ENCODE measurements around the gene SMYD3.
"Not testable (repeated sequence)": the region's sequence is repeated elsewhere in the genome, so short reads cannot be mapped to it uniquely, and the experiment has no call there.

Gene SMYD3

GRCh38 chr1:246051909-246052518, 455.1 kb downstream of the SMYD3 start:
- no peak for DNase-seq

DNA sequence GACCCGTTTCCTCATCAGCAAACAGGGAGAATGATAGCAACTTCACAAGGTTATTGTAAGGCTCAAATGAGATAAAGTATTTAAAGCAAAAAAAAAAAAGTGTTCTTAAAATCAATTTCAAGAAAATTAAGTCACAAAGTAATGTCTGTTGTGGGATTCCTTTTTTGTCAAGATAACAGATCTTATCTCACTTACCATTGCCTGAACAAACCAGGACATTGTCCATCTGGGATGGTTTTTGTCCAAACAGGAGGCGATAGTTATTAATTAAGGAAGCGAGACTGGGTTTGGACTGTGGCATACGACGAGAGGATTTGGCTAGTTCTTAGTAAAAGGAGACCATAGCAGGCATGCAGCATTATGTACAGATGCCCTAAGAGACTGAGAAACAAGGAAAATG, 458.4 kb downstream of the SMYD3 start:
- DNase-seq, result no peak

DNA sequence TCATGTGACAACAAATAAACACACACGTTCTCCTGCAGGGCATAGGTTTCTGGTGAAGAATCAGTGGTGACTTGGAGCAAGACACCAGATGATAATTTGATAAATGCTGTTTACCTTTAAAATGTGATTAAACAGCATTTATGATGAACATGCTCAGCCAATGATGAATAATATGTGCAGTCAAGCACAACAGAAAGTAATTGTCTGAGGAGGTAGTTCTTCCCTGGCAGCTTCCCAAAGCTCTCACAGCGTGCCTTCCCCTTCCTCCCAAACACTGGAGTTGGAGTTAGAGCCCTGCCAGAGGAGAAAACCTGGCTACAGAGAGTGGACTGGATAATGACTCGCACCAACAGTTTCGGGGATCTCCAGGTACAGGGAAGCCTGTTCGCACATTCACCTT, 463.5 kb downstream of the SMYD3 start:
- no peak for DNase-seq

DNA sequence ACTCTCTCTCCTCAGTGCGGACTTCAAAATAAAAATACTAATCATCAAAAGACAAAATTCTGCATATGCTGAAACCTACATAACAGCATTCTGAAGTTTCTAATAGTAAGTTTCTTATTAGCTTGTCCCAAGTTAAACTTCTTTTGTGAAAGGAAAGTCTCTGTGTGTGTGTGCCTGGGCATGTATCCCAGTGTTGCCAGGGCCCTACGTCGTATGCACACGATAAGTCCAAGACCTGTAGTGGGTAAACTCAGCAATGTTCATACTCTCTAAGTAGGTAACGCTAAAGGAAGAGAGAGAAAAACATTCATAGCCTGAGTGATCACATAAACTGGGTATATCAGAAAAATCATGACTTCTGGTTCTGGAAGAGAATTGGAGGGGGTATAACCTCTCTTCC, 465.7 kb downstream of the SMYD3 start:
- DNase-seq, result no peak

GRCh38 chr1:246040200-246040890, 466.7 kb downstream of the SMYD3 start:
- DNase-seq, result no peak

- no peak for DNase-seq
These were observed 467.5 kb downstream of the SMYD3 start for GRCh38 chr1:246039584-246039983.

GRCh38 chr1:246037832-246038231, 469.2 kb downstream of the SMYD3 start:
- DNase-seq, result no peak

DNA sequence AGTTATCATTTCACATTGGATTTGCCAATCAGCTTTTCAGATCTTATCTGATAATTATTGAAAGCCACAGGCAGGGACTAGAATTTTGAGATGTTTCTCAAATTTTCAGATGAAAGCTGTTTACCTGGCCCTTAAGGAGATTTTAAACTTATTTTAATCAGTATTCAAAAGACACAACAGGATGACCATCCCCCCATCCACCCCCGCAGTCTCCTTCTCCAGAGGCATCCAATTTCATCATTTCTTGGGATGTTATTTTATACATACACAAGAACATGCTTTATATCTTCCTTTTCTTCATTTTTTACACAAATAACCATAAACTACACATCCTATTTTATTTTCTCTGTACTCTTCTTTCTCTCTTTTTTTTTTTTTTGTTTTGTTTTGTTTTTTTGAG, 470.9 kb downstream of the SMYD3 start:
- no peak for DNase-seq

- no peak for DNase-seq
These were observed 472.0 kb downstream of the SMYD3 start for GRCh38 chr1:246035060-246035541.

DNA sequence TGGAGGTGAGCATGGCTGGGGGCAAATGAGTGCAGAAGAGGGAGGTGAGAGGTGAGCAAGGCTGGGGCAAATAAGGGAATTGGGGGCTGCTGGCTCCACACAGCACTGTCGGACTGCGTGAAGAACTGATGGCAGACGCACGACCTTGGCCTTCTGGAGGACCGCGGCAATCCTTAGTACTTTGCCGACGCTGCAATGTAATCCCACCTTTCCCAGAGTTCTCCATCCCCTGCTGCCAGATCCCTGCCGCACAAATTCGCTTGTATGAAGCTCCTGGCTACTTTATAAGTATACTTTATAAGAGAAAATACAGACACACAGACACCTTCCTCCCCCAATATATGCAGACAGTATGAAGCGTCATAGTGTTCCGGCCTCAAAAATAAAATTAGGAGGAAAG, 472.4 kb downstream of the SMYD3 start:
- no peak for DNase-seq

- DNase-seq, result no peak
These were observed 474.1 kb downstream of the SMYD3 start for GRCh38 chr1:246032984-246033383.

DNA sequence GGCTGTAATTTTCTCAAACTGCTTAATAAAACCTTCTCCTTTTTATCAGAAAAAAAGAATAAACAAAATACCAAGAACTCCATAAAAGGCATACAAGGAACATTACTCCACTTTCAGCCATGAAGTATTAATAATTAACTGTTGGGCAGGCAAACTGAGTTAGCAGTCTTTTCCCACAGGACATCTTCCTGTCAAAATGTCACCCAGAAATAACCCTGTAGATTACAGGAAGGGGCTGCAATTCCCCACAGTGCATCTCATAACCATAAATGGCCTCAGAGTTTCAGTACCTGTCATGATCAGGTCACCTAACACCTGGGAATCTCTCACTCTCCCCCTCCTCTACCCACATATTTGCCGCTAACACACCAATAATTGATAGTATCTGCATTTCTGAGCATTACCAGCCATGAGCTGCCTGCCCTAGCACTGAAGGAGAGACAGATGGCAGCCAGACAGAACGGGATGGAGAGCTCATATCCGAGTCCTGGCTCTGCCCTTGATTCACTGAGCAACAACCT, 475.0 kb downstream of the SMYD3 start:
- DNase-seq, result peak in 1 of 2 experiments; percentile 45

- no peak for DNase-seq
These were observed 477.5 kb downstream of the SMYD3 start for GRCh38 chr1:246029616-246030015.

- DNase-seq, result not testable (repeated sequence)
These were observed 483.0 kb downstream of the SMYD3 start for GRCh38 chr1:246024118-246024517.

DNA sequence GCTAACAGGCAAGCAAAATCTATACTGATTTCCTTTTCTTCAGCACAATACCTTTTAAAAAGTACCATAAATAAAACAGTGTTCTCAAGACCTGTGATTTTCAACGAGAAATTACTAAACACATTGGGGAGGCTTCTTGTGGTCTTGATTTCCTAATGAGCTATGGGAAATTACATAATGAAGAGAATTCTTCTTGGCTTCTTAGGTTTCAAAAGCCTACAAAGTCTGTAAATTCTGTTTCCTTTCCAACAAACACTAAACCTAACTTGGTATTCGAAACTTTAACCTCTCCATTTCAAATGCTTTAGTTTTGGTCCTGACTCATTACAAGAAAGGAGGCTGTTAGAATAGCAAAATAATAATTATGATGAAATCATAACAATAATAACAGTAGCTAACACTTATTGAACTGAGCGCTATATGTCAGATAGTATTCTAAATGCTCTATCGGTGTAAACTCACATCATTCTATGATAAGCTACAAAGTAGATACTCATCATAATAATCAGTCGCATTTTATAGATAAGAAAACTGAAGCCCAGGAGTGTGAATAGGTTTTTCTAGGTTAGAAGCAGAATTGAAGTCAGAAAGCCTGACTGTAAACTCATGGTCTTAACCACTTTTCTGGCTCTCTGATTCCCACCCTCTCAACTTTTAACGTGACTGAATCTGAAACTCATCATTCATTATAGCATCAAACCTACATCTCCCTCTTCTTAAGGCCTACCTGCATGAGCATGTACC, 486.7 kb downstream of the SMYD3 start:
- no peak for DNase-seq

- no peak for DNase-seq
These were observed 488.9 kb downstream of the SMYD3 start for GRCh38 chr1:246018146-246018545.

DNA sequence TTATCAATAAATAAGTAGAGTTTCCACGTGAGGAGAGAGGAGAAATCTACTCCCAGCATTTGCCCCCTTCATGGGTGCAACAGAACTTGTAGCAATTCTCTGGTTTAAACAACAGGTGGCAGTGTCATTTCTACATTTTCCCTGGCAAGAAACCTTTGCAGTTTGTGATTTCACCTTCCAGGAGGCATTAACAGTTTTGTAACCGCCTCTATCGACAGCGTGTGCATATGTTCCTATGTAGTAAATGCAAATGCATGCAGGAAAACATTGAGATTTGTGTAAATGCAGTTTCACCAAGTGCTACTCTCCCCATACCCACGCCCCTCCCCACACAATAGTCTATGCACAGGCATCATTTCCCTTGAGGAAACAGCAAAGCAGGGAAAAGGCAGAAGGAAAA, 494.7 kb downstream of the SMYD3 start:
- DNase-seq, result peak in 1 of 2 experiments; percentile 30

DNA sequence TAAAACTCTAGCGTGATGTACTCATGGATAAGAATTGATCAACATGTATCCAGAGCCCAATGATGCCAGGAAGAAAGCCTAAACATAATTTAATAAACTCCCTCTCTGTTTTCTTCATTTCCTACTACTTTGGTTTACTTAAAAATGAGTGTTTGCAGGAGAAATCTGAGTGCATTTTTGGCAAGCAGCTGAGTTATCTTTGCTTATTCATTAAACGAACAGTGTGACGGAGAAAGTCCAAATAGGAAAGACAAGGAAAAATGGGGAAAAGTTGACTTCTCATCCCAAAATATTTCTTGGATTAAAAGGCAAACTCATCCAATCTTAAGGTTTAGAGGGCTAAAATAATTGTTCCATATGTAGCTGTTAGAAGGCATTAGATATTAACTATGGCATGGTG, 496.7 kb downstream of the SMYD3 start:
- no peak for DNase-seq

GRCh38 chr1:246008363-246008831, 498.7 kb downstream of the SMYD3 start:
- no peak for DNase-seq

- DNase-seq, result no peak
These were observed 502.0 kb downstream of the SMYD3 start for GRCh38 chr1:246005067-246005466.

DNA sequence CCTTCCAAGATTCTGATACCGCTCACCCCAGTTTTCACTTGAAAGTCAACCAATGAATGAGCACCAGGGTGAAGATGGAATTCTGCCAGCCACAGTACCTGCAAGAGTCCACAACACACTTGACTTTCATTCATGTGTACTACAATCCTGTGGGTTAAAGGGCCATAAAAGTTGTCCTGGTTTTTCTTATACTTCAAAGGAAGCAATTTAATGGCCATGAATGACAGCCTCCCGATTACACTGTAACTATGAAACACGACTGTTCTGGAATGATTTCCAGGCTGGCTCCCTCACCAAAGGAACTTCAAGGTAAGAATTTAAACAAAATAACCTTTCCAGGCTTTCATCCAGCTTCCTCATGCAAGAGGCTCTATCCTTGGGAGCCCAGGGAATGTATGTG, 502.8 kb downstream of the SMYD3 start:
- DNase-seq, result no peak

DNA sequence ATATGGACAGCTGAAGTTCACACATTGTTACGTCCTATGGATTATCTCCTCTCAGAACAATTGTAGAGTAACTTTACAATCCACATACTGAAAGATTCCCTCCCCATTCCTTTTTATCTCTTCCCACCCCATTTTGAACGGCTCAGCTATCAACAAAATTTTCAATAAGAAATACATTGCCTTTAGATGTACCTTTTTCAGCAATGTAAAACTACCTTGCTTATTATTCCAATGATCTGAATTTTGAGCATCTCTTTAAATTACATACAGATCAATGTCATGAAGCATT, 503.7 kb downstream of the SMYD3 start:
- DNase-seq, result no peak

DNA sequence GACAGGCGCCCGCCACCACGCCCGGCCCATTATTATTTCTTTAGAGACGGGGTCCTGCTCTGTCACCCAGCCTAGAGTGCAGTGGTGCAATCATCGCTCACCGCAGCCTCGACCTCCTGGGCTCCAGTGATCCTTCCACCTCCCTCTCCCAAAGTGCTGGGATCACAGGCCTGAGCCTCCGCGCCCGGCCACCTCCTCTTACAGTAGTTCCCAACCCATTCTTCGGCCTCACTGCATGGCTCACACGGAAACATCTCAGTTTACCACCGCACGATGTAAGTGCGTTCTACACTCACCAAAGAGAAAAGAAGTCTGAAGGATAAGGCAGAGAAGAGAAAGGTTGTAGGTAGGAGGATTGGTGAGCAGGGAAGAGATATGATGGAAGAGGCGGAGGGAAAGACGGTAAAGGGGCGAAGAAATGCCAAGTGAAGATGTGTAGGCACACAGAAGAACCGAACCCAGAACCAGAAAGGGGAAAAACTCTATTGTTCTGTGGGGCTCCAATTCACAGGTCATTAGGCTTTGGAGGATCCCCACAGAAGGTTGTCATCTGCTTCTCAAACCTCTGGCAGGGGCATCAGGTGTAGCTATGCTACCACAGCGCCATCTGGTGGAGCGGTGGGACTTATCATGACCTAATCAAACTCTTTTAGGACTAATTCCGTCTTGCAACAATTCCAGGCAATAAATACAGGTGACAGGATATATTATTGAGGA, 504.2 kb downstream of the SMYD3 start:
- DNase-seq, result peak in 1 of 2 experiments; percentile 43

Data from cerebellar nuclear complex (tissue), 1 donor.